IPS-15b (cell line): Measurements from ENCODE around the gene TXN2.
A peak's percentile ranks its signal among the peaks of the same experiment; 100 is the strongest.

Experiments
- H3K27me3 ChIP-seq: one replicate; pipeline ENCODE4 v1.6.1; 2013; ENCODE audit warnings: low read length; ENCODE audit not compliant: control insufficient read depth, insufficient read depth
- H3K36me3 ChIP-seq: one replicate; pipeline ENCODE4 v1.6.1; 2013; ENCODE audit warnings: low read length; ENCODE audit not compliant: control insufficient read depth, insufficient read depth
- H3K4me1 ChIP-seq: one replicate; pipeline ENCODE4 v1.6.1; 2013; ENCODE audit warnings: mild to moderate bottlenecking, low read length; ENCODE audit not compliant: control insufficient read depth, insufficient read depth
- H3K4me3 ChIP-seq: one replicate; pipeline ENCODE4 v1.5.1; 2013; ENCODE audit warnings: low read depth, low read length
- H3K9ac ChIP-seq: one replicate; pipeline ENCODE4 v1.6.1; 2013; ENCODE audit warnings: low read depth, mild to moderate bottlenecking, low read length
- H3K9me3 ChIP-seq: one replicate; pipeline ENCODE4 v1.6.1; 2013; ENCODE audit warnings: mild to moderate bottlenecking, low read length; ENCODE audit not compliant: control insufficient read depth, insufficient read depth

Gene TXN2

DNA sequence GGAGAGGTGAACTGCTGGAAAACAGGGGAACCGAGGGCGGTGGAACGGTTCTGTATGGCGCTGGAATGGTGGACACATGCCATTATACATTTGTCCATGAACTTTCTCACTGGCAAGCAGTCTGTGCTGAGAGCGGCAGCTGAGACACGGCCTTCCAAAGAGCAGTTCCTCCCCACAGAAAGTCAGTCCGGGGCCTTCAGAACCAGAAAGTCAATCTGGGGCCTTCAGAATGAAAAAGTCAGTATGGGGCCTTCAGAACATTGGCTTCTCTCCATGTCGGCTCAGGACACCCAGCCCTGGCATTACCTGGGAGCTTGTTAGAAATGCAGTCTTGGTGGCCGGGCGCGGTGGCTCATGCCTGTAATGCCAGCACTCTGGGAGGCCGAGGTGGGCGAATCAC, 8.8 kb downstream of the TXN2 start:
- H3K36me3 ChIP-seq, result peaks cover 24% of the 10 kb centered on the region
- H3K4me3 ChIP-seq, result no peak overlapping the region
- H3K27me3 ChIP-seq, result no peaks in the 10 kb centered on the region
- no peaks in the 10 kb centered on the region for H3K4me1 ChIP-seq
- H3K9me3 ChIP-seq, result no peaks in the 10 kb centered on the region
- no peak overlapping the region for H3K9ac ChIP-seq

DNA sequence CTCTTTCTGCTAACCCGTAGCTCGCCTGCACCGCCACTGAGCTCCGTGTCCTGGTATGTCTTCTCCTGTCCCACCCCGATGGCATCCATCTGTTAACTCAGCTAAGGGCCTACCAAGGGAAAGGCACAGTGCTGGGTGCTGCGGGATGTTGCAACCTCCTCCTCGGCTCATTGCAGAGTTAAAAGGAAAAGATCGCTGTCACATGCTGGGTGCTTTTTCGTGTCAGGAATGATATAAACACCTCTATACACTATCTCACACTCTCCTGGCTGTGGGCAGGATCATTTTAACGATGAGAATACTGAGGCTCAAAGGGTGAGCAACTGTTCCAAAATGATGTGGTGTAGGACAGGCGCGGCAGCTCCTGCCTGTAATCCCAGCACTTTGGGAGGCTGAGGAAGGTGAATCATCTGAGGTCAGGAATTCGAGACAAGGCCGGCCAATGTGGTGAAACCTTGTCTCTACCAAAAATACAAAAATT, 10.1 kb downstream of the TXN2 start:
- no peaks in the 10 kb centered on the region for H3K9me3 ChIP-seq
- no peak overlapping the region for H3K4me3 ChIP-seq
- peaks cover 21% of the 10 kb centered on the region for H3K36me3 ChIP-seq
- no peaks in the 10 kb centered on the region for H3K27me3 ChIP-seq
- H3K4me1 ChIP-seq, result no peaks in the 10 kb centered on the region
- H3K9ac ChIP-seq, result no peak overlapping the region

DNA sequence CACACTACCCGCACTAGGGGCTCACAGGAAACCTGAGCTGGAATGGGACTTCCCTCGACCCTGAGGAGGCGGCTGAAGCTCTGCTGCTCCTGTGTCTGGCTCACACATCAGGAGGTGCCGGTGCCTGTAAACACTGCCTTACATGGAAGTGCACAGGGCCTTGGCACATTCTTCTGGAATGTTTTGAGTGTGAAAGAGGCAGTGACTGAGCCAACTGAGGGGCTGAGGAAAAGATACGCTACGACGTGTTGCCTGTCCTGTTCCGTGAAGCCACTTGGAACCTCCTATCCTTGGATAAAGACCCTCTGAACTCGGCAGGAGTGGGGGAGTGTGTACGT, 10.5 kb downstream of the TXN2 start:
- peaks cover 19% of the 10 kb centered on the region for H3K36me3 ChIP-seq
- H3K4me1 ChIP-seq, result no peaks in the 10 kb centered on the region
- no peak overlapping the region for H3K9ac ChIP-seq
- no peaks in the 10 kb centered on the region for H3K27me3 ChIP-seq
- H3K9me3 ChIP-seq, result no peaks in the 10 kb centered on the region
- H3K4me3 ChIP-seq, result no peak overlapping the region

GRCh38 chr22:36470162-36470993, 11.1 kb downstream of the TXN2 start:
- Histone ChIP-seq H3K4me3 (no peak overlapping the region), H3K9me3 (no peaks in the 10 kb centered on the region), H3K9ac (peak overlapping the region; percentile 65), H3K27me3 (no peaks in the 10 kb centered on the region), H3K36me3 (peaks cover 17% of the 10 kb centered on the region), H3K4me1 (no peaks in the 10 kb centered on the region)

GRCh38 chr22:36469094-36469710, 12.2 kb downstream of the TXN2 start:
- Histone ChIP-seq H3K36me3 (peaks cover 17% of the 10 kb centered on the region), H3K4me3 (no peak overlapping the region), H3K27me3 (no peaks in the 10 kb centered on the region), H3K9me3 (no peaks in the 10 kb centered on the region), H3K9ac (no peak overlapping the region), H3K4me1 (no peaks in the 10 kb centered on the region)

- Histone ChIP-seq H3K27me3 (no peaks in the 10 kb centered on the region), H3K4me3 (no peak overlapping the region), H3K9me3 (no peaks in the 10 kb centered on the region), H3K36me3 (peaks cover 13% of the 10 kb centered on the region), H3K9ac (no peak overlapping the region), H3K4me1 (no peaks in the 10 kb centered on the region)
These were observed 13.5 kb downstream of the TXN2 start for GRCh38 chr22:36467946-36468345.

DNA sequence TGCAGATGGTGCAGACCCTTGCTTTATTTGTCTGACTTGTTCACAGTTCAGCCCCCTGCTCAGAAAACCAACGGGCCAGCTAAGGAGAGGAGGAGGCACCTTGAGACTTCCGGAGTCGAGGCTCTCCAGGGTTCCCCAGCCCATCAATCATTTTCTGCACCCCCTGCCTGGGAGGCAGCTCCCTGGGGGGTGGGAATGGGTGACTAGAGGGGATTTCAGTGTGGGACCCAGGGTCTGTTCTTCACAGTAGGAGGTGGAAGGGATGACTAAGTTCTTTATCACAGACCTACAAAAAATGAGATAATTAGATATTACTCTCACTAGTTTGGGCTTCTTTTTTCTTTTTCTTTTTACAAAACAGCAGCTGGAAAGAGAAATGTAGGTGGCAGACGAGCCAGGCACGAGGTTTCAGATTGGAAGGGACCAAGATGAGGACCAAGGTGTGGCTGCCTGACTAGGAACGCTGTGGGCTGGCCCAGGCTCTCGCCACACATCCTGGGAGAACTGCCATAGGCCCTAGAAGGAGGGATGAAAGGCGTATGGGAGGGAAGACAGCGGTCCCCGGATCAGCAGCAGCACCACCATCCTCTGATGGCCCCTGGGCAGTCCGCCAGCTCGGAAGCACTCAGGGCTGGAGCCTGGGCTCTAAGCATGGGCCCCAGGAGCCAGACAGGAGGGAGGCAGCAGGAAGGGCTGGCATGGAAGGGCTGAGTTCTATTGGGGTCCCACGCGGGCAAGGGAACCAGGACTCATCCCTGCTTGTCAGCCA, 14.2 kb downstream of the TXN2 start:
- no peaks in the 10 kb centered on the region for H3K9me3 ChIP-seq
- H3K4me3 ChIP-seq, result no peak overlapping the region
- no peak overlapping the region for H3K9ac ChIP-seq
- no peaks in the 10 kb centered on the region for H3K4me1 ChIP-seq
- H3K36me3 ChIP-seq, result peaks cover 13% of the 10 kb centered on the region
- no peaks in the 10 kb centered on the region for H3K27me3 ChIP-seq

- Histone ChIP-seq H3K4me3 (no peak overlapping the region), H3K4me1 (peaks cover 5% of the 10 kb centered on the region), H3K36me3 (peaks cover 10% of the 10 kb centered on the region), H3K27me3 (no peaks in the 10 kb centered on the region), H3K9me3 (no peaks in the 10 kb centered on the region), H3K9ac (no peak overlapping the region)
These were observed 15.2 kb downstream of the TXN2 start for GRCh38 chr22:36466258-36466657.

DNA sequence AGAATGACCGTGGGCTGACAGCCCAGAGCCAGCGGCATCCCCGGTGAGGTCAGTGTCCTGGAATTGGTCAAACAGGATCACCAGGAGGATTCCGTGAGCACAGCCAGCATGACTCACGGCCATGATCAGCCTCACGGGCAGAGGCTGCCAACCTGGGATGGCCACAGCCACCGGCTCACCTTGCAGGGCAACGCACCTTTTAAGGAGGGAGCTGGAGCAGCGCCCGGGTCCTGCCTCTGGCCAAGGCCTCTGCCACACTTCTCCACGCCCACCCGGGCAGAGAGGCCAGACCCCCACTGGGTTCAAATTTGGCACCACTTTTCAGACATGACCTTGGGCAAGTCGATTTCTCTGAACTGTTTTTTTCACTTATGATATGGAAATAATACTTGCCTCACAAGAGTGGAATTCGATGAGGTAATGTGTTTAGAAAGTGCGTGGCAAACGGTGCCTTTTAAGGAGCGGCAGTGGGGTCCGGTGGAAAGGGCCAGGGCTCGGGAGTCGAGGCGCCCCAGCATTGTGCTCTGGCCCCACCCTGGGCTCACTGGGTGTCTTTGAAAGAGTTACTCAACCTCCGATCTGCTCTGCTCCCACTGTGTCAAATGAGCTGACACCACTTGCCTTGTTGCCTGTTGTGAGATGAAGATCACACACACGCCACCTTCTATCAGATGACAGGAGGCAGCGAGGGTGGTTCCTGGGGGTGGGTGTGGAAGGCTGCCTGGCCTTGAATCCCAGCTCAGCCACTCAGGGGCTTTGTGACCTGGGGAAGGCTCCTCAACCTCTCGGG, 16.0 kb downstream of the TXN2 start:
- H3K4me1 ChIP-seq, result peaks cover 5% of the 10 kb centered on the region
- H3K9ac ChIP-seq, result no peak overlapping the region
- peaks cover 5% of the 10 kb centered on the region for H3K36me3 ChIP-seq
- no peak overlapping the region for H3K4me3 ChIP-seq
- peaks cover 3% of the 10 kb centered on the region for H3K27me3 ChIP-seq
- no peaks in the 10 kb centered on the region for H3K9me3 ChIP-seq

GRCh38 chr22:36464715-36465231, 16.7 kb downstream of the TXN2 start:
- H3K4me3 ChIP-seq, result no peak overlapping the region
- H3K9ac ChIP-seq, result no peak overlapping the region
- no peaks in the 10 kb centered on the region for H3K9me3 ChIP-seq
- H3K36me3 ChIP-seq, result peaks cover 5% of the 10 kb centered on the region
- peaks cover 3% of the 10 kb centered on the region for H3K27me3 ChIP-seq
- peaks cover 5% of the 10 kb centered on the region for H3K4me1 ChIP-seq

- Histone ChIP-seq H3K9me3 (no peaks in the 10 kb centered on the region), H3K9ac (no peak overlapping the region), H3K36me3 (peaks cover 5% of the 10 kb centered on the region), H3K4me1 (peaks cover 8% of the 10 kb centered on the region), H3K27me3 (peaks cover 3% of the 10 kb centered on the region), H3K4me3 (no peak overlapping the region)
These were observed 17.7 kb downstream of the TXN2 start for GRCh38 chr22:36463783-36464184.
